DND-41 (cell line): ENCODE data around the gene CSAD.

Source experiments
- ATAC-seq: fragments of 200-7000 bp; cut with Tn5 transposase; 3 replicates; pipeline ENCODE4 v1.9.1; 2021; ENCODE audit warnings: low read depth; ENCODE audit not compliant: insufficient read depth
- DNase-seq: peaks from one replicate; pipeline ENCODE4 v3.0.0-alpha.2; 2020
- H2AFZ ChIP-seq: 2 replicates; pipeline ENCODE4 v1.6.0; 2012; ENCODE audit warnings: low read depth, low read length
- H3K27ac ChIP-seq: 2 replicates; pipeline ENCODE4 v1.5.1; 2012; ENCODE audit warnings: low read length, inconsistent platforms
- H3K27me3 ChIP-seq: fragments of 200-600 bp; sonication (generic); 2 replicates; pipeline ENCODE4 v1.6.0; 2012; ENCODE audit warnings: low read length, mild to moderate bottlenecking, inconsistent platforms; ENCODE audit not compliant: insufficient read depth, poor library complexity
- H3K36me3 ChIP-seq: 2 replicates; pipeline ENCODE4 v1.5.1; 2012; ENCODE audit warnings: low read length, inconsistent platforms; ENCODE audit not compliant: insufficient read depth
- H3K4me1 ChIP-seq: 2 replicates; pipeline ENCODE4 v1.5.1; 2012; ENCODE audit warnings: mild to moderate bottlenecking, low read length; ENCODE audit not compliant: insufficient read depth
- H3K4me2 ChIP-seq: 2 replicates; pipeline ENCODE4 v1.6.0; 2012; ENCODE audit warnings: mild to moderate bottlenecking, moderate library complexity, low read length, inconsistent platforms; ENCODE audit not compliant: insufficient read depth
- H3K4me3 ChIP-seq, 2 experiments: fragments of 200-600 bp in 1 of 2; shearing (Covaris generic) in 1 of 2; 2 replicates each; pipeline ENCODE4 v1.5.1; 2012 to 2016; ENCODE audit warnings: inconsistent platforms in 2 of 2, low read length in 2 of 2, mild to moderate bottlenecking in 2 of 2, low read depth in 1 of 2, moderate library complexity in 1 of 2
- H3K79me2 ChIP-seq: 2 replicates; pipeline ENCODE4 v1.6.0; 2012; ENCODE audit warnings: low read length, inconsistent platforms; ENCODE audit not compliant: insufficient read depth
- H3K9ac ChIP-seq: 2 replicates; pipeline ENCODE4 v1.6.0; 2012; ENCODE audit warnings: low read depth, mild to moderate bottlenecking, inconsistent platforms, low read length, moderate library complexity
- H3K9me3 ChIP-seq: 2 replicates; pipeline ENCODE4 v1.5.1; 2012; ENCODE audit warnings: low read length, moderate library complexity, mild to moderate bottlenecking, inconsistent platforms; ENCODE audit not compliant: insufficient read depth, severe bottlenecking
- H4K20me1 ChIP-seq: 2 replicates; pipeline ENCODE4 v1.6.0; 2012; ENCODE audit warnings: low read length; ENCODE audit not compliant: insufficient read depth
- EZH2 ChIP-seq: IDR thresholded peaks from 3 replicates; pipeline ENCODE4 v1.6.1; 2012; ENCODE audit warnings: borderline replicate concordance, low read depth, mild to moderate bottlenecking, moderate library complexity, low read length, inconsistent platforms; ENCODE audit not compliant: severe bottlenecking
- TF ChIP-seq, protein P1 (sequence below): IDR thresholded peaks from 2 replicates; pipeline ENCODE4 v1.5.1; 2012; ENCODE audit warnings: borderline replicate concordance, low read length, moderate library complexity, mild to moderate bottlenecking; ENCODE audit not compliant: poor library complexity, severe bottlenecking; ENCODE audit errors: extremely low read depth

The CSAD gene

DNA sequence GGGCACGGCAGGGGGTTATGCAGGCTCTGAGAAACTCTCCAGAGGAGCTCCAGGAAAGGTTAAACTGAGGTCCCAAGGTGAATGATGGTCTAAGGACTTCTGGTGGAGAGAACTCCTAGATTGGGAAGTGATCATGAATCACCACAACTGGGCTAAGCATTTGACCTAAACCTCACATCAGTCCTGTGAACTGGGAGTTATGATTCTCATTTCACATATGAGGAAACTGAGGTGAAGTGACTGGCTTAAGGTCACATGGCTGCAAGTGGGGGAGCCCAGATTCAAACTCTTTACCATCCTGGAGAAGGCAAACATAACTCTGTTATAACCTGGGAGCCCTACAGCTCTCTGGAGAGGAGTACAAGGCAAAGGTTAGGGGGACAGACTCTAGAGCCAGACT, 47.1 kb upstream of the CSAD start:
- no peak overlapping the region for H3K4me3 ChIP-seq
- no peak overlapping the region for H3K9ac ChIP-seq
- ATAC-seq: no peak
- no peaks in the 10 kb centered on the region for H3K9me3 ChIP-seq
- H3K79me2 ChIP-seq: no peaks in the 10 kb centered on the region
- no peaks in the 10 kb centered on the region for H3K36me3 ChIP-seq
- no peak overlapping the region for H2AFZ ChIP-seq
- peaks cover 33% of the 10 kb centered on the region for H3K4me1 ChIP-seq
- no peak overlapping the region for H3K4me2 ChIP-seq
- H3K27ac ChIP-seq: no peak overlapping the region
- H3K27me3 ChIP-seq: no peaks in the 10 kb centered on the region
- H4K20me1 ChIP-seq: no peaks in the 10 kb centered on the region
- TF ChIP-seq EZH2: no peak
- TF ChIP-seq, protein P1, sequence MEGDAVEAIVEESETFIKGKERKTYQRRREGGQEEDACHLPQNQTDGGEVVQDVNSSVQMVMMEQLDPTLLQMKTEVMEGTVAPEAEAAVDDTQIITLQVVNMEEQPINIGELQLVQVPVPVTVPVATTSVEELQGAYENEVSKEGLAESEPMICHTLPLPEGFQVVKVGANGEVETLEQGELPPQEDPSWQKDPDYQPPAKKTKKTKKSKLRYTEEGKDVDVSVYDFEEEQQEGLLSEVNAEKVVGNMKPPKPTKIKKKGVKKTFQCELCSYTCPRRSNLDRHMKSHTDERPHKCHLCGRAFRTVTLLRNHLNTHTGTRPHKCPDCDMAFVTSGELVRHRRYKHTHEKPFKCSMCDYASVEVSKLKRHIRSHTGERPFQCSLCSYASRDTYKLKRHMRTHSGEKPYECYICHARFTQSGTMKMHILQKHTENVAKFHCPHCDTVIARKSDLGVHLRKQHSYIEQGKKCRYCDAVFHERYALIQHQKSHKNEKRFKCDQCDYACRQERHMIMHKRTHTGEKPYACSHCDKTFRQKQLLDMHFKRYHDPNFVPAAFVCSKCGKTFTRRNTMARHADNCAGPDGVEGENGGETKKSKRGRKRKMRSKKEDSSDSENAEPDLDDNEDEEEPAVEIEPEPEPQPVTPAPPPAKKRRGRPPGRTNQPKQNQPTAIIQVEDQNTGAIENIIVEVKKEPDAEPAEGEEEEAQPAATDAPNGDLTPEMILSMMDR: no peak
- DNase-seq: no peak

DNA sequence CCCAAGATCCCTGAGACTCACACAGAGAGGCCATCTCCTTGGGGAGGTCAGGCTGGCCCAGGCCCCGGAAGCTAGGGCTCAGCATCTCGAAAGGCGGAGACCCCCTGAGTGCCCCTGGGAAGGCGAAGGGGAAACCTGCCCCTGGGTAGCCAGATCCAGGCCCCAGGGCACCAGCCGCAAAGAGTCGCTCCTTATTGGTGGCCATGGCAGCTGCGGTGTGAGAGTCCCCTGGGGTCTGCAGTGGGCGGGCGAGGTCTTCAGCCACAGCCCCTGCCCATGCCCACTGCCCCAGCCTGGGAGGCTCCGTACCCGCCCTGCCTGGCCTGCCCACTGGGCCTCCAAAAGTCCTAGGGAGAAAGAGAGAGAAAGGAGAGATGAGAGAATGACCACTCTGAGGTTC, 46.6 kb upstream of the CSAD start:
- DNase-seq (no peak), ATAC-seq (no peak)
- Histone ChIP-seq H3K9ac (no peak overlapping the region), H3K4me2 (no peak overlapping the region), H3K36me3 (no peaks in the 10 kb centered on the region), H3K4me1 (peaks cover 33% of the 10 kb centered on the region), H4K20me1 (no peaks in the 10 kb centered on the region), H3K79me2 (no peaks in the 10 kb centered on the region), H2AFZ (no peak overlapping the region), H3K9me3 (no peaks in the 10 kb centered on the region), H3K27ac (no peak overlapping the region), H3K4me3 (no peak overlapping the region), H3K27me3 (no peaks in the 10 kb centered on the region)
- TF ChIP-seq, protein P1: no peak
- no peak for TF ChIP-seq EZH2

DNA sequence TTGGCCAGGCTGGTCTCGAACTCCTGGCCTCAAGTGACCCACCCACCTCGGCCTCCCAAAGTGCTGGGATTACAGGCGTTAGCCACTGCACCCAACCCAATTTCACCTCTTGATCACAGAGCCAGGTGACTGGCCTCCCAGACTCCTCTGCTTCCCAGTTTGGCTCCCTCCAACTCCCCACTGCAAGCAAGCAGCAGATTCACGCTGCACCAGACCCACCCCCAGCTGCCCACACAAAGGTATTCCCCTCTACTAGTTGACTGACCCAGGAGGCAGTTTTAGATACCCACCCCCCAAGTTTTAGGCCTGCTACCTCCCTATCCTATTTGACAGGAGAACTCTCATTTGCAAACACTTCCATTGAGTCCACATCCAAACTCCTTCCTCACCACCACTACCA, 46.1 kb upstream of the CSAD start:
- Histone ChIP-seq H3K4me2 (no peak overlapping the region), H3K4me3 (no peak overlapping the region), H3K27ac (no peak overlapping the region), H4K20me1 (no peaks in the 10 kb centered on the region), H2AFZ (no peak overlapping the region), H3K9ac (no peak overlapping the region), H3K9me3 (no peaks in the 10 kb centered on the region), H3K4me1 (peaks cover 36% of the 10 kb centered on the region), H3K79me2 (no peaks in the 10 kb centered on the region), H3K27me3 (no peaks in the 10 kb centered on the region), H3K36me3 (no peaks in the 10 kb centered on the region)
- TF ChIP-seq, protein P1: no peak
- no peak for TF ChIP-seq EZH2
- no peak for ATAC-seq
- no peak for DNase-seq
